HCT116 (cell line): ENCODE data around the gene NANOS1. TPM values are rescaled to one million over a fixed set of nuclear protein-coding genes. Genes with fewer than 3 reads are reported as not detected.
A peak's percentile ranks its signal among the peaks of the same experiment; 100 is the strongest.

ENCODE experiments used
- ATAC-seq: fragments of 200-7000 bp; cut with Tn5 transposase; 2 replicates; pipeline ENCODE4 v1.9.1; 2020; ENCODE audit warnings: mild to moderate bottlenecking, moderate library complexity
- BruUV-seq: library from RNA; stranded (reverse); fragments of 400-500 nt; replicated peaks from 2 replicates; lab custom pipeline; 2021; lab: Mats Ljungman, UMichigan
- CTCF ChIA-PET: fragments of 300-600 bp; sonication (Branson Sonifier 250); formaldehyde crosslinking; loops from one replicate; lab custom pipeline; 2021; ENCODE audit warnings: antibody characterized with exemption; lab: Charles Lee
- POLR2A ChIA-PET: fragments of 300-600, 350-600 bp; sonication (Branson Sonifier 250); formaldehyde crosslinking; loops from one replicate; lab custom pipeline; 2021; ENCODE audit warnings: antibody characterized with exemption; lab: Charles Lee
- RAD21 ChIA-PET, 2 experiments: fragments of 300-600 bp; sonication (Branson Sonifier 250); formaldehyde crosslinking; loops; one replicate each; lab custom pipeline; 2023; ENCODE audit warnings: low total read pairs in 2 of 2; ENCODE audit not compliant: uncharacterized antibody in 2 of 2, unreplicated experiment in 2 of 2, low non-redundant PET in 1 of 2; lab: Charles Lee
- DNase-seq: peaks from one replicate; pipeline ENCODE4 v3.0.0-alpha.2; 2010; ENCODE audit warnings: low read depth, low spot score
- H2AFZ ChIP-seq: fragments of 200-600 bp; shearing (Covaris generic), sonication (generic); 2 replicates; pipeline ENCODE4 v1.6.1; 2017; ENCODE audit warnings: low read depth, mixed run types, mixed read lengths, antibody characterized with exemption, low read length; ENCODE audit not compliant: poor library complexity, severe bottlenecking
- H3K27ac ChIP-seq: 2 replicates; pipeline ENCODE4 v1.5.1; 2012; ENCODE audit warnings: low read depth, low read length
- H3K27me3 ChIP-seq: fragments of 200-600 bp; sonication (generic); 2 replicates; pipeline ENCODE4 v1.6.1; 2016; ENCODE audit warnings: mixed run types, low read length, mixed read lengths; ENCODE audit not compliant: insufficient read depth
- H3K36me3 ChIP-seq, 2 experiments: fragments of 200-500 bp in 1 of 2; fragments of 200-600 bp in 1 of 2; sonication (Bioruptor generic) in 1 of 2; sonication (generic) in 1 of 2; 2 replicates each; pipeline versions ENCODE4 v1.5.1 to v1.6.1; 2014 to 2016; ENCODE audit warnings: low read length in 2 of 2, inconsistent platforms in 1 of 2, mixed read lengths in 1 of 2, mixed run types in 1 of 2; ENCODE audit not compliant: insufficient read depth in 2 of 2, control insufficient read depth in 1 of 2
- H3K4me1 ChIP-seq, 2 experiments: fragments of 200-600 bp in 1 of 2; sonication (generic) in 1 of 2; 2 replicates each; pipeline versions ENCODE4 v1.5.1 to v1.6.1; 2012 to 2017; ENCODE audit warnings: low read length in 2 of 2, inconsistent platforms in 1 of 2, mild to moderate bottlenecking in 1 of 2, mixed read lengths in 1 of 2, mixed run types in 1 of 2, moderate library complexity in 1 of 2; ENCODE audit not compliant: insufficient read depth in 2 of 2, control insufficient read depth in 1 of 2
- H3K4me2 ChIP-seq: fragments of 200-600 bp; sonication (generic); 2 replicates; pipeline ENCODE4 v1.6.1; 2017; ENCODE audit warnings: mixed run types, low read length, mixed read lengths
- H3K4me3 ChIP-seq, 2 experiments: fragments of 200-600 bp in 1 of 2; sonication (generic) in 1 of 2; replicated peaks in 1 of 2; 2 replicates each; pipeline ENCODE4 v1.5.1; 2011 to 2016; ENCODE audit warnings: low read length in 2 of 2, control low read depth in 1 of 2, low read depth in 1 of 2, mild to moderate bottlenecking in 1 of 2, mixed read lengths in 1 of 2, mixed run types in 1 of 2
- H3K79me2 ChIP-seq: fragments of 200-600 bp; sonication (generic); 2 replicates; pipeline ENCODE4 v1.6.1; 2017; ENCODE audit warnings: mild to moderate bottlenecking, mixed run types, low read length, moderate library complexity, mixed read lengths; ENCODE audit not compliant: insufficient read depth
- H3K9ac ChIP-seq: fragments of 200-600 bp; sonication (generic); 2 replicates; pipeline ENCODE4 v1.6.1; 2016; ENCODE audit warnings: low read length, mixed read lengths
- H3K9me2 ChIP-seq: fragments of 200-600 bp; sonication (generic), shearing (Covaris generic); 2 replicates; pipeline ENCODE4 v1.6.1; 2017; ENCODE audit warnings: mixed run types, mild to moderate bottlenecking, moderate library complexity; ENCODE audit not compliant: insufficient read depth
- H3K9me3 ChIP-seq, 2 experiments: fragments of 200-500 bp in 1 of 2; fragments of 200-600 bp in 1 of 2; sonication (Bioruptor generic) in 1 of 2; sonication (generic) in 1 of 2; 2 replicates each; pipeline ENCODE4 v1.6.1; 2014 to 2017; ENCODE audit warnings: low read length in 2 of 2, mixed read lengths in 2 of 2, inconsistent platforms in 1 of 2, low read depth in 1 of 2, mild to moderate bottlenecking in 1 of 2, mixed run types in 1 of 2, moderate library complexity in 1 of 2; ENCODE audit not compliant: control insufficient read depth in 1 of 2, insufficient read depth in 1 of 2
- H4K20me1 ChIP-seq: fragments of 200-600 bp; sonication (generic), shearing (Covaris generic); 2 replicates; pipeline ENCODE4 v1.6.1; 2017; ENCODE audit warnings: mixed run types, mild to moderate bottlenecking, moderate library complexity; ENCODE audit not compliant: insufficient read depth
- ATF3 ChIP-seq: IDR thresholded peaks from 2 replicates; pipeline ENCODE4 v1.6.1; 2012
- CBX3 ChIP-seq: IDR thresholded peaks from 2 replicates; pipeline ENCODE4 v1.6.1; 2012; ENCODE audit warnings: low read depth
- CEBPB ChIP-seq: IDR thresholded peaks from 2 replicates; pipeline ENCODE4 v1.6.1; 2012; ENCODE audit warnings: low read depth
- EGR1 ChIP-seq: IDR thresholded peaks from 2 replicates; pipeline ENCODE4 v1.6.1; 2012; ENCODE audit warnings: low read depth
- ELF1 ChIP-seq: IDR thresholded peaks from 2 replicates; pipeline ENCODE4 v1.6.1; 2012; ENCODE audit warnings: low read depth, borderline replicate concordance
- EZH2 ChIP-seq: fragments of 200-600 bp; sonication (generic); IDR thresholded peaks from 2 replicates; pipeline ENCODE4 v1.6.1; 2017; ENCODE audit warnings: antibody characterized with exemption, mixed run types
- EZH2phosphoT487 ChIP-seq: fragments of 200-600 bp; IDR thresholded peaks from 2 replicates; pipeline ENCODE4 v1.6.1; 2018; ENCODE audit warnings: antibody characterized with exemption, borderline replicate concordance
- FOSL1 ChIP-seq: IDR thresholded peaks from 2 replicates; pipeline ENCODE4 v1.6.1; 2012; ENCODE audit warnings: low read depth
- JUND ChIP-seq: IDR thresholded peaks from 2 replicates; pipeline ENCODE4 v1.6.1; 2012
- MAX ChIP-seq: IDR thresholded peaks from 2 replicates; pipeline ENCODE4 v1.6.1; 2012
- POLR2A ChIP-seq: IDR thresholded peaks from 2 replicates; pipeline ENCODE4 v1.7.0; 2011; ENCODE audit warnings: borderline replicate concordance; ENCODE audit not compliant: insufficient read depth, insufficient read length; ENCODE audit errors: extremely low read depth
- POLR2AphosphoS5 ChIP-seq: IDR thresholded peaks from 2 replicates; pipeline ENCODE4 v1.6.1; 2011; ENCODE audit warnings: mild to moderate bottlenecking, low read depth, low read length, moderate library complexity
- RAD21 ChIP-seq: IDR thresholded peaks from 2 replicates; pipeline ENCODE4 v1.6.1; 2012; ENCODE audit warnings: low read depth, mild to moderate bottlenecking
- REST ChIP-seq: IDR thresholded peaks from 2 replicates; pipeline ENCODE4 v1.6.1; 2012; ENCODE audit warnings: low read depth
- SIN3A ChIP-seq: IDR thresholded peaks from 2 replicates; pipeline ENCODE4 v1.6.1; 2012; ENCODE audit warnings: low read depth
- SP1 ChIP-seq: IDR thresholded peaks from 2 replicates; pipeline ENCODE4 v1.6.1; 2012; ENCODE audit warnings: low read depth
- SRF ChIP-seq: IDR thresholded peaks from 2 replicates; pipeline ENCODE4 v1.6.1; 2012; ENCODE audit warnings: low read depth
- TCF7L2 ChIP-seq: IDR thresholded peaks from 2 replicates; pipeline ENCODE4 v1.7.0; 2011; ENCODE audit warnings: borderline replicate concordance, inconsistent platforms; ENCODE audit not compliant: insufficient read depth, insufficient read length; ENCODE audit errors: extremely low read depth
- YY1 ChIP-seq: IDR thresholded peaks from 2 replicates; pipeline ENCODE4 v1.6.1; 2011; ENCODE audit warnings: low read length, low read depth, moderate library complexity, mild to moderate bottlenecking; ENCODE audit not compliant: insufficient replicate concordance; ENCODE audit errors: extremely low read depth
- ZBTB33 ChIP-seq: IDR thresholded peaks from 2 replicates; pipeline ENCODE4 v1.6.1; 2011; ENCODE audit warnings: mild to moderate bottlenecking, low read length, moderate library complexity; ENCODE audit not compliant: insufficient replicate concordance; ENCODE audit errors: extremely low read depth
- ZFX ChIP-seq: fragments of 450-650 bp; IDR thresholded peaks from 2 replicates; pipeline ENCODE4 v1.6.1; 2017
- ZNF274 ChIP-seq: fragments of 200-500 bp; sonication (Bioruptor generic); IDR thresholded peaks from 2 replicates; pipeline ENCODE4 v1.6.1; 2014; ENCODE audit warnings: mild to moderate bottlenecking, low read depth, low read length, inconsistent platforms
- intact Hi-C: fragments of 100-400 bp; cut with micrococcal nuclease; formaldehyde crosslinking; loops from 2 replicates; pipeline ENCODE4 v1.10.0; 2022
- total RNA-seq: library from RNA; stranded (reverse); gene quantifications from one replicate; pipeline ENCODE4 v1.2.1, GENCODE V29; 2021; ENCODE audit not compliant: unreplicated experiment

NANOS1 gene
- total RNA-seq, 1 experiment from 2014 or later = 1.5 TPM

- no peak for DNase-seq
- CTCF ChIA-PET = interaction anchor here (1.6 kb wide), 1 partner anchor 12 kb away, joined by 5 read pairs; no protein-coding TSS in a partner anchor
- no peaks in the 10 kb centered on the region for H3K79me2 ChIP-seq
- peaks cover 16 to 36% of the 10 kb centered on the region in 2 experiments for H3K4me1 ChIP-seq
- no peaks in the 10 kb centered on the region for H4K20me1 ChIP-seq
- peak; percentile 62 for ATAC-seq
- no peaks in the 10 kb centered on the region for H3K9me2 ChIP-seq
- intact Hi-C loops = no loop called here
- H3K9me3 ChIP-seq = no peaks in the 10 kb centered on the region
- no peak overlapping the region for H2AFZ ChIP-seq
- POLR2A ChIA-PET = no interaction called here
- no peak overlapping the region for H3K9ac ChIP-seq
- H3K4me2 ChIP-seq = peak overlapping the region; percentile 22
- no peaks in the 10 kb centered on the region for H3K27me3 ChIP-seq
- RAD21 ChIA-PET = interaction anchor here in 1 of 2 experiments (0.5 kb wide), 1 partner anchor 23 kb away, joined by 4 read pairs; no protein-coding TSS in a partner anchor
- no peak overlapping the region for H3K4me3 ChIP-seq
- H3K27ac ChIP-seq = no peak overlapping the region
- no TSS peak for BruUV-seq
- H3K36me3 ChIP-seq = no peaks in the 10 kb centered on the region
- TF ChIP-seq EZH2phosphoT487 (no peak), POLR2AphosphoS5 (no peak), CBX3 (no peak), YY1 (peak; percentile 20), RAD21 (no peak), REST (no peak), SIN3A (no peak), MAX (no peak), EZH2 (no peak), ZNF274 (no peak), TCF7L2 (no peak), POLR2A (no peak), FOSL1 (peak; percentile 48; the same call in 1 of the 2 replicates), SP1 (no peak), SRF (no peak), ATF3 (no peak), ZFX (no peak), CEBPB (peak; percentile 39; the same call in 1 of the 2 replicates), ELF1 (no peak), JUND (peak; percentile 32; the same call in 1 of the 2 replicates), EGR1 (no peak), ZBTB33 (no peak)
Observed at GRCh38 chr10:119006451-119007210, 22.9 kb upstream of the NANOS1 start.
